ENCODE results near the gene BCAS3. TPM values are rescaled to one million over a fixed set of nuclear protein-coding genes. Genes with fewer than 3 reads are reported as not detected.

Gene BCAS3
- total and polyA plus RNA-seq, 4 experiments from 2014 or later: 27.0 to 45.2 (median 41.2) TPM

DNA sequence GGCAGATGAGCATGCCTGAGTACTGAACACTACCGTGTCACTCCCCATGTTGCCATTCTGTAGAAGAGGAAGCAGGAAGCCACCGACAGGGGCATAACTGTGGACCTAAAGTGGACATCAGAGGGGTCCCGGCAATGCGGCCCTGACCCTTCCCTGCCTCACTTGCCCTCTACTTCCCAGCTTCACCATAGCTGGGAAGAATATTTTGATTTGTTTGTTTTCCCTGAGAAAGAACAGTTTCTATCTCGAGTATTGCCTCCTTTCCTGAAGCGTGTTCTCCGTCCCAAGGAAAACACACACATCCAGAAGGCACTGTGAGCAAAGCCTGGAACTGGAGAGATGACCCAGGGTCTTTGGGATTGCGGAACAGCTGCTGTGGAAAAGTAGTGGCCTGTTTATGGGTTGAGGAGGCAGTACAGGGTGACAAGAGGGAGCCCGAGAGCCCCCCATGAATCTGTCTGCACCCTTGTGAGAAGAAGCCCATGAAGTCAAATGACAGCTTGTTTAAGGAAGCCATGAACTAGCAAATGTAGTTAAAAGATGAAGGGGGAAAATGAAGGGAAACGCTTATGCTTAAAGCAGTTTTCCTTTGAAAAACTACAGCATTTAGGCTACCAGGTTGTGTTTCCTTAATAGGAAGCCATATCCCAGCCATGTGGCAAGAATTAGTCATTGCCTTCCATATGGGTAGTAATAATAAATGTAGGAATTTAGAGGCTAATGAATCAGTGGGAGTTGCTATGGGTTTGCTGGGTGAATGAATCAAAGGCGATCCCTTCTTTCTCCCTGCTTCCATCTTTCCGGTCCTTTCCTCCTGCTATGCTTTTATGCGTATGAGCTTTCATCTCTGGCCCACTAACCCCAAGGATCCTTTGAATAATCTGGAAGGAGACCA lies 632.0 kb downstream of the BCAS3 start:
- ChIA-PET POLR2A (ENCODE audit: partially characterized antibody) (no interaction called here), CTCF (ENCODE audit: partially characterized antibody) (interaction anchor here (0.6 kb wide), 1 partner anchor 568 kb away, joined by 3 read pairs; no protein-coding TSS in a partner anchor)
- H3K4me3 Mint-ChIP-seq: no peak overlapping the region
- DNase-seq: no peak
- Histone ChIP-seq H3K4me3 (ENCODE audit: low read length in 2 of 2) (no peak overlapping the region), H3K4me1 (ENCODE audit: insufficient read depth, low read length) (no peaks in the 10 kb centered on the region), H3K27me3 (ENCODE audit: insufficient read depth, low read length) (no peaks in the 10 kb centered on the region), H3K36me3 (ENCODE audit: insufficient read depth, low read length) (no peaks in the 10 kb centered on the region), H3K27ac (ENCODE audit: low read depth, low read length) (no peak overlapping the region), H3K9me3 (ENCODE audit: control insufficient read depth in 1 of 2, low read length in 2 of 2) (no peaks in the 10 kb centered on the region)
- no peak overlapping the region for H3K27ac Mint-ChIP-seq
- H3K27me3 Mint-ChIP-seq: no peaks in the 10 kb centered on the region
- H3K36me3 Mint-ChIP-seq: peaks cover 0 to 4% of the 10 kb centered on the region in 2 donors
- no peaks in the 10 kb centered on the region for H3K4me1 Mint-ChIP-seq
- no peaks in the 10 kb centered on the region for H3K9me3 Mint-ChIP-seq
- intact Hi-C loops (cut with micrococcal nuclease): no loop called here

DNA sequence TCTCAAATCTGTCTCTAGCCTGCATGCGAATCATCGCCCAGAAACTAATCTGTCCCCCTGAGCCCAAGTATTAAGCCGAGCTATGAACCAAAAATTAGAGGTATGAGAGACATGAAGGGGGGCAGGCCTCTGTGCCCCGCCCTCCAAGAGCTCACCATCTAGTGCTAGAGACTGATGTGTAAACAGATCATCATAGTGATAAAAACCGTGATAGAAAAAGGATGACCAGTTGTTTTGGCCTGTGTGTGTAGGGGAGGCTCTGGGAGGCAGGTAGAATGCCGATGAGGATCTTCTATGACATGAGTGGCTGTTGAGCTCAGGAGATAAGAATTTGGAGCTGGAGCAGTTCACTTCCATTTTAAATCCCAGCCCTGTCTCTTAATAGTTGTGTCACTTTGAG lies 632.9 kb downstream of the BCAS3 start:
- no peak overlapping the region for H3K4me3 Mint-ChIP-seq
- H3K27ac Mint-ChIP-seq: no peak overlapping the region
- Histone ChIP-seq H3K4me1 (ENCODE audit: insufficient read depth, low read length) (no peaks in the 10 kb centered on the region), H3K27me3 (ENCODE audit: insufficient read depth, low read length) (no peaks in the 10 kb centered on the region), H3K27ac (ENCODE audit: low read depth, low read length) (no peak overlapping the region), H3K36me3 (ENCODE audit: insufficient read depth, low read length) (no peaks in the 10 kb centered on the region), H3K9me3 (ENCODE audit: control insufficient read depth in 1 of 2, low read length in 2 of 2) (no peaks in the 10 kb centered on the region), H3K4me3 (ENCODE audit: low read length in 2 of 2) (no peak overlapping the region)
- H3K36me3 Mint-ChIP-seq: peaks cover 0 to 4% of the 10 kb centered on the region in 2 donors
- ChIA-PET POLR2A (ENCODE audit: partially characterized antibody) (no interaction called here), CTCF (ENCODE audit: partially characterized antibody) (no interaction called here)
- intact Hi-C loops (cut with micrococcal nuclease): no loop called here
- no peaks in the 10 kb centered on the region for H3K4me1 Mint-ChIP-seq
- no peaks in the 10 kb centered on the region for H3K27me3 Mint-ChIP-seq
- DNase-seq: no peak
- no peaks in the 10 kb centered on the region for H3K9me3 Mint-ChIP-seq

DNA sequence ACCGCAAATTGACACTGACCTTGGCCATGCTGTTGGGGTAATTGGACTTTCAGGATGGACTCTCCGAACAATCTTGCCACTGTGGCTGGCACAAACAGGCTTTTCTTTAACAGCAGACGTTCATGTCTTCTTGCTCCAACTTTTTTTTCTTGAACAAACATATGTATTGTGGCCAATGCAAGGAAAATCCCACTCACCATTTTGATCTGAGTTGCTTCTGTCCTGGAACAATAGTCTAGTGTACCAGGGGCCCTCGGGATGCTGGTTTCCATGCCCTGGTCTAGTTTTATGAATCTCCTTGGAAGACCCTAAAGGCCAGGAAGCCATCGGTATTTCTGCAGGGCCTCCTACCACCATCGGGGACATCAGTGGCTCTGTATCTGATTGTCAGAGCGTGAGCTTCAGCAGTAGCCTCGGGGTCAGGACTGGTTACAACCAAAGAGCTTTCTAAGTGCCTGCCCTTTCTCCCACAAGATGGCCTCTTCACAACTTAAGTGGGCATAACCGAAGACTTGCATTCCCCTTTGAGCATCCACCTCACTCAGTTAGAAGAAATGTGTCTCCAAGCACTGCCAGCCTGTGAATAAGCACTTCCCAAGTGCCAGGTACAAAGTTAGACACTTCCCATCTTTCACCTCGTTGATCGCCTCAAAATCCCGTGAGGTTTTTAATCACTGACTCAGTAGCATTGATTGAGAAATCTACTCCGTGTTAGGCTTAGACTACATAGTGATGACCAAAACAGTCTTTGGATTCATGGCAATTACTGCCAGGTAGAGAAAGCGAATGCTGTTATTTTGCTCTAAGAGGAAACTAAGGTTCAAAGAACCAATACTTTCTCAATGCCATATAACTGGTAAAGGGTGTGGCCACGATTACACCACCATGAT lies 635.0 kb downstream of the BCAS3 start:
- Histone ChIP-seq H3K4me3 (ENCODE audit: low read length in 2 of 2) (no peak overlapping the region), H3K9me3 (ENCODE audit: control insufficient read depth in 1 of 2, low read length in 2 of 2) (no peaks in the 10 kb centered on the region), H3K27ac (ENCODE audit: low read depth, low read length) (no peak overlapping the region), H3K36me3 (ENCODE audit: insufficient read depth, low read length) (no peaks in the 10 kb centered on the region), H3K27me3 (ENCODE audit: insufficient read depth, low read length) (no peaks in the 10 kb centered on the region), H3K4me1 (ENCODE audit: insufficient read depth, low read length) (no peaks in the 10 kb centered on the region)
- Mint-ChIP-seq H3K27ac (no peak overlapping the region), H3K9me3 (no peaks in the 10 kb centered on the region), H3K4me1 (no peaks in the 10 kb centered on the region), H3K27me3 (no peaks in the 10 kb centered on the region), H3K36me3 (peaks cover 0 to 7% of the 10 kb centered on the region in 2 donors), H3K4me3 (no peak overlapping the region)
- ChIA-PET CTCF (ENCODE audit: partially characterized antibody) (interaction anchor here (1.6 kb wide), 1 partner anchor 10 kb away, joined by 3 read pairs; no protein-coding TSS in a partner anchor), POLR2A (ENCODE audit: partially characterized antibody) (no interaction called here)
- intact Hi-C loops (cut with micrococcal nuclease): no loop called here
- DNase-seq: no peak

DNA sequence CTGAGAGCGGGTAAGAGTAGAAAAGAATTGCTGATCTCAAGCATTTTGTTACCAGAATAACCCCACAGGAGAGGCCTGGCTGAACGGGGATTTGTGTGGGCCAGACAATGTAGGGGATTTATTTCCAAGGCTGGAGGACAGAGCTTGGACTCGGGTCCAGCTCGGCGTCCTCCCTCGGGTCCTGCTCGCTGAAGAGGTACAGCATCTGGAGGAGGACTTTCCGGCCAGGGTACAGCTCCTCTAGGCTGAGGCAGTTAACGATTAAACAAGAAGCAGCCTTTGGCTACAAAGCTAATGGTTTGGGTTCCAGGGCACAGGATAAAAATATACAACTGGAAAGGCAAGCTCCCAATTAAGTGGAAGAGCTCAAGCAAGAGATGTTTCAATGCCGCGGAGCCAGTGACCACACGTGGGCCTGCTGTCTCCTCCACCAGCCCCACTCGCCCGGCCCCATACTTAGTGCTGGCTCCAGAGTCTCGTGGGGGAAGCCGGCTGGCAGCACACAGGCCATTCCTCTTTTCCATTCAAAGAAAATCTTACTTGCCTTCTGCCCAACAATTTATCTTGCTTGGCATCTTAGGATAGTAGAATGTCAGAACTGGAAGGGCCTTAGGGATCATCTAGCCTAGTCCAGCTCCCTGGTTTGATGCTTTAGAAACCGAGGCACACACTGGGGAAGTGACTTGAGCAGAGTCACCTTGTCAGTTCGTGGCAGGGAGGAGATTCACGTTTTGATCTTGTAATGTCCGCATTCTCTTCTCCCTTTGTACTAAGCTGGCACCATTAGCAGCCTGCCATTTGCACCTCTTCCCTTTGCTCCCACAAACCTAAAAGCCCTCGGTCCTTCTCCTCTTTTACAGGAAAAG lies 636.0 kb downstream of the BCAS3 start:
- Mint-ChIP-seq H3K4me1 (no peaks in the 10 kb centered on the region), H3K4me3 (no peak overlapping the region), H3K36me3 (peaks cover 0 to 7% of the 10 kb centered on the region in 2 donors), H3K27ac (no peak overlapping the region), H3K27me3 (no peaks in the 10 kb centered on the region), H3K9me3 (no peaks in the 10 kb centered on the region)
- POLR2A ChIA-PET (ENCODE audit: partially characterized antibody): interaction anchor here (0.6 kb wide), 1 partner anchor 9 kb away, joined by 3 read pairs; no protein-coding TSS in a partner anchor
- intact Hi-C loops (cut with micrococcal nuclease): no loop called here
- Histone ChIP-seq H3K4me1 (ENCODE audit: insufficient read depth, low read length) (no peaks in the 10 kb centered on the region), H3K27ac (ENCODE audit: low read depth, low read length) (no peak overlapping the region), H3K4me3 (ENCODE audit: low read length in 2 of 2) (no peak overlapping the region), H3K36me3 (ENCODE audit: insufficient read depth, low read length) (no peaks in the 10 kb centered on the region), H3K27me3 (ENCODE audit: insufficient read depth, low read length) (no peaks in the 10 kb centered on the region), H3K9me3 (ENCODE audit: control insufficient read depth in 1 of 2, low read length in 2 of 2) (no peaks in the 10 kb centered on the region)
- DNase-seq: no peak
- CTCF ChIA-PET (ENCODE audit: partially characterized antibody): interaction anchor here (1.6 kb wide), 1 partner anchor 9 kb away, joined by 3 read pairs; no protein-coding TSS in a partner anchor

DNA sequence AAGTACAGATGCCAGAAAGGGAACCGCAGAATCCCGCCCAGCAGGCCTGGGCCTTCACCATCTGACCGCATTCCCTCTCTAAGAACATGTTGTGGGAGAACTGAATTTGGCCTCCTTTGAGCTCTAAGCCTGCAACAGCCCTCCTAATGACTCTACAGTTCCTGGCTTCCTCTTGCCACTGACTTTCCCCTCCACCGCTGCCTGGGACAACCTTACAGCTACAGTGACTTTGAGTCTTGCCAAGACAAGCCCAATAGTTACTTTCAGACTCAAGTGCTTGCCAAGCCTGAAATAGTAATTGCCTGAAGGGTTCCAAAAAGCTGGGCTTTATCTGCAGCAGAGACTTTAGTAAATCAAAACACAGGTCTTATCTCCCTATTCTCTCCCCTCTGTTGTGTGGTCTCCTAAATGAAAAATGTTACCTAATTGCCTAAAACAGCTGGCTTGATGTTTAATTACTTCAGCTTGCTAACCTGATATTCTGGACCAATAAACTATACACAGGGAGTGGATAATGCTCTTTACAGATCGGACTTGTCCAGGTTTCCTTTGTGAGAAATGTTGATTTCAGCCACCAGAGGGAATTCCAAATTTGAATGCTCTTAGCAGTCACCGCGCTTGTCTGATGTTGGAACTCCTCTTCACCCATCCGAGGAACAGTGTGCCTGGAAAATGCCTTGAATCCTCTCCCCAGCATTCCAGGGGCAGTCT lies 636.9 kb downstream of the BCAS3 start:
- no peak overlapping the region for H3K27ac ChIP-seq (ENCODE audit: low read depth, low read length)
- POLR2A ChIA-PET (ENCODE audit: partially characterized antibody): interaction anchor here (0.6 kb wide), 1 partner anchor 8 kb away, joined by 3 read pairs; no protein-coding TSS in a partner anchor
- Mint-ChIP-seq H3K36me3 (peaks cover 0 to 7% of the 10 kb centered on the region in 2 donors), H3K4me3 (no peak overlapping the region), H3K27ac (no peak overlapping the region), H3K9me3 (no peaks in the 10 kb centered on the region), H3K27me3 (no peaks in the 10 kb centered on the region), H3K4me1 (no peaks in the 10 kb centered on the region)
- H3K27me3 ChIP-seq (ENCODE audit: insufficient read depth, low read length): no peaks in the 10 kb centered on the region
- intact Hi-C loops (cut with micrococcal nuclease): no loop called here
- no peaks in the 10 kb centered on the region for H3K4me1 ChIP-seq (ENCODE audit: insufficient read depth, low read length)
- no peaks in the 10 kb centered on the region for H3K9me3 ChIP-seq (ENCODE audit: control insufficient read depth in 1 of 2, low read length in 2 of 2)
- CTCF ChIA-PET (ENCODE audit: partially characterized antibody): interaction anchor here (1.6 kb wide), 1 partner anchor 9 kb away, joined by 3 read pairs; no protein-coding TSS in a partner anchor
- DNase-seq: no peak
- no peak overlapping the region for H3K4me3 ChIP-seq (ENCODE audit: low read length in 2 of 2)
- no peaks in the 10 kb centered on the region for H3K36me3 ChIP-seq (ENCODE audit: insufficient read depth, low read length)

DNA sequence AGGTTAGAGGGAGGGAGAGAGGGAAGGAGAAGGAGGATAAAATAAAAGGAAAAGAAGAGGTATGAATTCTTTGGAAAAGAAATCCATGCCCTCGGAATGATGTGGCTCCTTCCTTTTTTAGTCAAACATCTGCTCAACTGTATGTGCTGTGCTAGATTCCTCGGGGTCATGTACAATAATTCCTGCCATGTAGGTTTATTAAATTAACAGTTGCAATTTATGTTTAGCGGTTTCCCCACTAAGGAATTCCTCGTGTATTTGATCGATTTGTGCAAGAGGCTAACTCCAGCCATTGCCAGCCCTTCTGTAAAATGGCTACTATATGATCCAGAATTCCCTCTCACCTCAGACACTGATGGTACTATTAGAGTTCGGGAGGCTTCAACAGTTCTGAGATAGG lies 639.0 kb downstream of the BCAS3 start:
- H3K27me3 ChIP-seq (ENCODE audit: insufficient read depth, low read length): no peaks in the 10 kb centered on the region
- H3K4me1 ChIP-seq (ENCODE audit: insufficient read depth, low read length): no peaks in the 10 kb centered on the region
- H3K9me3 ChIP-seq (ENCODE audit: control insufficient read depth in 1 of 2, low read length in 2 of 2): no peaks in the 10 kb centered on the region
- no peaks in the 10 kb centered on the region for H3K27me3 Mint-ChIP-seq
- no peak overlapping the region for H3K27ac ChIP-seq (ENCODE audit: low read depth, low read length)
- H3K36me3 Mint-ChIP-seq: peaks cover 0 to 7% of the 10 kb centered on the region in 2 donors
- CTCF ChIA-PET (ENCODE audit: partially characterized antibody): no interaction called here
- H3K36me3 ChIP-seq (ENCODE audit: insufficient read depth, low read length): no peaks in the 10 kb centered on the region
- intact Hi-C loops (cut with micrococcal nuclease): no loop called here
- H3K4me3 ChIP-seq (ENCODE audit: low read length in 2 of 2): no peak overlapping the region
- H3K4me1 Mint-ChIP-seq: no peaks in the 10 kb centered on the region
- no peak overlapping the region for H3K4me3 Mint-ChIP-seq
- H3K27ac Mint-ChIP-seq: no peak overlapping the region
- POLR2A ChIA-PET (ENCODE audit: partially characterized antibody): no interaction called here
- no peaks in the 10 kb centered on the region for H3K9me3 Mint-ChIP-seq
- DNase-seq: no peak
